ENCODE results near the gene ARMC8. TPM values are rescaled to one million over a fixed set of nuclear protein-coding genes. Genes with fewer than 3 reads are reported as not detected.
A peak's percentile ranks its signal among the peaks of the same experiment; 100 is the strongest.
"Not testable (repeated sequence)": the region's sequence is repeated elsewhere in the genome, so short reads cannot be mapped to it uniquely, and the experiment has no call there.

ARMC8 gene
- 31.7 and 33.8 TPM in 2 replicates for polyA plus RNA-seq (2014; cell fraction: cytosol; rRNA removed)
- polyA plus RNA-seq (2014; cell fraction: nucleus; rRNA removed), result 40.3 and 42.4 TPM in 2 replicates

- DNase-seq (ENCODE audit: low spot score), result peak; percentile 77
Measured at GRCh38 chr3:138187296-138188012, at the start of gene ARMC8. TSS of gene ARMC8 (plus strand) at chr3:138187301. CDS start at chr3:138187555, 254 bp downstream.

- no peak for DNase-seq (ENCODE audit: low spot score)
Measured at GRCh38 chr3:138137861-138138260, 49.2 kb upstream of the ARMC8 start.

GRCh38 chr3:138139691-138140090 is 47.4 kb upstream of the ARMC8 start:
- DNase-seq (ENCODE audit: low spot score), result no peak

GRCh38 chr3:138140940-138141339 is 46.2 kb upstream of the ARMC8 start:
- no peak for DNase-seq (ENCODE audit: low spot score)

- not testable (repeated sequence) for DNase-seq (ENCODE audit: low spot score)
Measured at GRCh38 chr3:138142181-138142580, 44.9 kb upstream of the ARMC8 start.

- no peak for DNase-seq (ENCODE audit: low spot score)
Measured at GRCh38 chr3:138148503-138148902, 38.6 kb upstream of the ARMC8 start.

- DNase-seq (ENCODE audit: low spot score), result no peak
Measured at GRCh38 chr3:138154534-138154933, 32.6 kb upstream of the ARMC8 start.

- no peak for DNase-seq (ENCODE audit: low spot score)
Measured at GRCh38 chr3:138157743-138158142, 29.4 kb upstream of the ARMC8 start.

- DNase-seq (ENCODE audit: low spot score), result no peak
Measured at GRCh38 chr3:138165061-138165460, 22.0 kb upstream of the ARMC8 start.

- no peak for DNase-seq (ENCODE audit: low spot score)
Measured at GRCh38 chr3:138172625-138173024, 14.5 kb upstream of the ARMC8 start.

- DNase-seq (ENCODE audit: low spot score), result peak; percentile 29
Measured at GRCh38 chr3:138173769-138174420, 13.2 kb upstream of the ARMC8 start.

- DNase-seq (ENCODE audit: low spot score), result peak; percentile 93
Measured at GRCh38 chr3:138174421-138175131, 12.5 kb upstream of the ARMC8 start, which contains the start of gene DBR1. TSS of gene DBR1 (minus strand) at chr3:138174921. CDS start at chr3:138174795, 126 bp downstream.

GRCh38 chr3:138180375-138181029 is 6.6 kb upstream of the ARMC8 start:
- peak; percentile 28 for DNase-seq (ENCODE audit: low spot score)

- no peak for DNase-seq (ENCODE audit: low spot score)
Measured at GRCh38 chr3:138184994-138185393, 2.1 kb upstream of the ARMC8 start.

GRCh38 chr3:138186221-138186620 is 880 bp upstream of the ARMC8 start:
- no peak for DNase-seq (ENCODE audit: low spot score)

GRCh38 chr3:138186803-138187295 is 252 bp upstream of the ARMC8 start:
- peak; percentile 88 for DNase-seq (ENCODE audit: low spot score)

GRCh38 chr3:138188013-138188730 is 1.1 kb downstream of the ARMC8 start:
- DNase-seq (ENCODE audit: low spot score), result no peak

GRCh38 chr3:138195481-138195880 is 8.4 kb downstream of the ARMC8 start:
- no peak for DNase-seq (ENCODE audit: low spot score)

- DNase-seq (ENCODE audit: low spot score), result no peak
Measured at GRCh38 chr3:138196023-138196422, 8.9 kb downstream of the ARMC8 start.

- DNase-seq (ENCODE audit: low spot score), result no peak
Measured at GRCh38 chr3:138197058-138197457, 10.0 kb downstream of the ARMC8 start.

GRCh38 chr3:138197524-138197923 is 10.4 kb downstream of the ARMC8 start:
- no peak for DNase-seq (ENCODE audit: low spot score)
